ENCODE results near the gene SKA1.
"Not testable (repeated sequence)": the region's sequence is repeated elsewhere in the genome, so short reads cannot be mapped to it uniquely, and the experiment has no call there.

The SKA1 gene

GRCh38 chr18:50401888-50402287 lies 27.0 kb downstream of the SKA1 start:
- H3K4me3 ChIP-seq (ENCODE audit: low read length) = no peak overlapping the region
- no peak for TF ChIP-seq ZNF274 (IDR thresholded peaks at IDR 0.05; ENCODE audit: low read depth, low read length)

GRCh38 chr18:50404752-50405581 lies 30.1 kb downstream of the SKA1 start:
- H3K4me3 ChIP-seq (ENCODE audit: low read length) = not testable (repeated sequence)

- TF ChIP-seq ZNF274 (IDR thresholded peaks at IDR 0.05; ENCODE audit: low read depth, low read length) = no peak
- H3K4me3 ChIP-seq (ENCODE audit: low read length) = no peak overlapping the region
These were observed 30.9 kb downstream of the SKA1 start for GRCh38 chr18:50405582-50406271.

DNA sequence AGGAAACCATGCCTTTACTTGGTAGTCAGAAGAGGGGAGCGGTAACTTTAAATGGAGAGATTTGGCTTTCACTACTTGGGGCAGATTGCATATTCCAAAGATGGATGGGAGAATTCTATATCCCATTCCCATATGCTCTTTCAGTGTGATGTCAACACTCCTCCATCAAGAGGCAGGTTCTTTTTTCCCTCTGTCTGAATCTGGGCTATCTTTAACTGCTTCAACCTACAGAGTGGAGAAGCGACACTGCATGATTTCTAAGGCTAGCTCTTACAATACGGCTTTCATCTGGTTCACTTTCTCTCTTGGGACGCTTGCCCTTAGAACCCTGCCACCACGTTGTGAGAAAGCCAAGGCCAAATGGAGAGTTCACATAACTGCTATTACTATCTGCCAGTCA lies 34.4 kb downstream of the SKA1 start:
- TF ChIP-seq ZNF274 (IDR thresholded peaks at IDR 0.05; ENCODE audit: low read depth, low read length) = no peak
- no peak overlapping the region for H3K4me3 ChIP-seq (ENCODE audit: low read length)

DNA sequence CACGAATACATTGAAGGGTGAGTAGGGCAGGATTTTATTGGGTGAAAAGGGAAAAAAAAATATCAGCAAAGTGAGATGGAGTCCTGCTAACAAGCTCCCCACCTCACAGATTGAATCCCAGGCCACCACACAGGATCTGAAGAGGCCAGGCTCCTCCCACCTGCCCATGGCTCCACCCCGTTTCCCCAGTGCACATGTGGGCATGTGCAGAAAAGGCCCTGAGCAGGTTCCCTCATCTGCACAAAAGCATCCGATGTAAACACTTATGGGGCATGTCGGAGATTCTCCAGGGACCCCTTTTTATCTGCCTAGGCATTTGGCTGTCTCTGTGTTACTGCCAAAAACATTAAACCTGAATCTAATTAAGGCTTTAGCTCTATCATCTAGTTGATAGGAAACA lies 35.2 kb downstream of the SKA1 start:
- no peak overlapping the region for H3K4me3 ChIP-seq (ENCODE audit: low read length)
- no peak for TF ChIP-seq ZNF274 (IDR thresholded peaks at IDR 0.05; ENCODE audit: low read depth, low read length)

GRCh38 chr18:50410894-50411293 lies 36.0 kb downstream of the SKA1 start:
- no peak for TF ChIP-seq ZNF274 (IDR thresholded peaks at IDR 0.05; ENCODE audit: low read depth, low read length)
- no peak overlapping the region for H3K4me3 ChIP-seq (ENCODE audit: low read length)

DNA sequence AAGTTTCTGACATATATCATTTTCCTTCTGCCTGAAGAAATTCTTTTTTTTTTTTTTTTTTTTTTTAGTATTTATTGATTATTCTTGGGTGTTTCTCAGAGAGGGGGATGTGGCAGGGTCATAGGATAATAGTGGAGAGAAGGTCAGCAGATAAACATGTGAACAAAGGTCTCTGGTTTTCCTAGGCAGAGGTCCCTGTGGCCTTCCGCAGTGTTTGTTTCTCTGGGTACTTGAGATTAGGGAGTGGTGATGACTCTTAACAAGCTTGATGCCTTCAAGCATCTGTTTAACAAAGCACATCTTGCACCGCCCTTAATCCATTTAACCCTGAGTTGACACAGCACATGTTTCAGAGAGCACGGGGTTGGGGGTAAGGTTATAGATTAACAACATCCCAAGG lies 42.0 kb downstream of the SKA1 start:
- H3K4me3 ChIP-seq (ENCODE audit: low read length) = not testable (repeated sequence)

GRCh38 chr18:50417705-50418104 lies 42.9 kb downstream of the SKA1 start:
- not testable (repeated sequence) for H3K4me3 ChIP-seq (ENCODE audit: low read length)

- H3K4me3 ChIP-seq (ENCODE audit: low read length) = no peak overlapping the region
- TF ChIP-seq ZNF274 (IDR thresholded peaks at IDR 0.05; ENCODE audit: low read depth, low read length) = no peak
These were observed 43.8 kb downstream of the SKA1 start for GRCh38 chr18:50418650-50419049.

GRCh38 chr18:50422286-50422898 lies 47.5 kb downstream of the SKA1 start:
- no peak overlapping the region for H3K4me3 ChIP-seq (ENCODE audit: low read length)
- no peak for TF ChIP-seq ZNF274 (IDR thresholded peaks at IDR 0.05; ENCODE audit: low read depth, low read length)

- TF ChIP-seq ZNF274 (IDR thresholded peaks at IDR 0.05; ENCODE audit: low read depth, low read length) = no peak
- H3K4me3 ChIP-seq (ENCODE audit: low read length) = no peak overlapping the region
These were observed 50.2 kb downstream of the SKA1 start for GRCh38 chr18:50424877-50425690.

GRCh38 chr18:50427896-50428295 lies 53.0 kb downstream of the SKA1 start:
- no peak for TF ChIP-seq ZNF274 (IDR thresholded peaks at IDR 0.05; ENCODE audit: low read depth, low read length)

GRCh38 chr18:50428531-50429206 lies 53.8 kb downstream of the SKA1 start:
- no peak overlapping the region for H3K4me3 ChIP-seq (ENCODE audit: low read length)
- no peak for TF ChIP-seq ZNF274 (IDR thresholded peaks at IDR 0.05; ENCODE audit: low read depth, low read length)

More at GRCh38 chr18:50427896-50428295, 53.0 kb downstream of the SKA1 start:
- H3K4me3 ChIP-seq (ENCODE audit: low read length) = no peak overlapping the region
